Measurements from ENCODE around the gene CREG1.

DNA sequence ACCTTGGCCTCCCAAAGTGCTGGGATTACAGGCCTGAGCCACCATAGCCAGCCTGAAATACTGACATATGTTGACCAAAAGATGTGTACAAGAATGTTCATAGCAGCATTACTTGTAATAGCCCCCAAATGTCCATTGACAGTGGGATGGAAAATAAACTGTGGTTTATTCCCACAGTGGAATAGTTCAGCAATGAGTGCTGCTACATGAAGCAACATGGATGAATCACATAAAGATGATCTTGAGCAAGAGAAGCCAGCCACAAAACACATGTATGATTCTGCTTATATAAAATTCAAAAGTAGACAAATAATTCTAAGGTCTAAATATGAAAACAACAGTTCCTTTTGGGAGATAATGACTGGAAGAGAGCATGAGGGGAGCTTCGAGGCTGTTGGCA, 9.1 kb upstream of the CREG1 start:
- TF ChIP-seq, protein P1, sequence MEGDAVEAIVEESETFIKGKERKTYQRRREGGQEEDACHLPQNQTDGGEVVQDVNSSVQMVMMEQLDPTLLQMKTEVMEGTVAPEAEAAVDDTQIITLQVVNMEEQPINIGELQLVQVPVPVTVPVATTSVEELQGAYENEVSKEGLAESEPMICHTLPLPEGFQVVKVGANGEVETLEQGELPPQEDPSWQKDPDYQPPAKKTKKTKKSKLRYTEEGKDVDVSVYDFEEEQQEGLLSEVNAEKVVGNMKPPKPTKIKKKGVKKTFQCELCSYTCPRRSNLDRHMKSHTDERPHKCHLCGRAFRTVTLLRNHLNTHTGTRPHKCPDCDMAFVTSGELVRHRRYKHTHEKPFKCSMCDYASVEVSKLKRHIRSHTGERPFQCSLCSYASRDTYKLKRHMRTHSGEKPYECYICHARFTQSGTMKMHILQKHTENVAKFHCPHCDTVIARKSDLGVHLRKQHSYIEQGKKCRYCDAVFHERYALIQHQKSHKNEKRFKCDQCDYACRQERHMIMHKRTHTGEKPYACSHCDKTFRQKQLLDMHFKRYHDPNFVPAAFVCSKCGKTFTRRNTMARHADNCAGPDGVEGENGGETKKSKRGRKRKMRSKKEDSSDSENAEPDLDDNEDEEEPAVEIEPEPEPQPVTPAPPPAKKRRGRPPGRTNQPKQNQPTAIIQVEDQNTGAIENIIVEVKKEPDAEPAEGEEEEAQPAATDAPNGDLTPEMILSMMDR (IDR thresholded peaks at IDR 0.05; ENCODE audit: poor library complexity, severe bottlenecking) = no peak
- no peak for TF ChIP-seq TAF1 (IDR thresholded peaks at IDR 0.05; ENCODE audit: low read depth)
